Caki2 (cell line): ENCODE results near the gene PCED1B. TPM values are rescaled to one million over a fixed set of nuclear protein-coding genes. Genes with fewer than 3 reads are reported as not detected.
"Not testable (repeated sequence)": the region's sequence is repeated elsewhere in the genome, so short reads cannot be mapped to it uniquely, and the experiment has no call there.

ENCODE experiments used
- DNase-seq: peaks from one replicate; pipeline ENCODE4 v3.0.0-alpha.2; 2015; ENCODE audit warnings: low read depth
- in situ Hi-C: cut with HindIII; loops from 2 replicates; pipeline ENCODE4 v1.10.0; 2016; ENCODE audit warnings: low sequenced_read_pairs, low pct_unique_long_range_greater_than_20kb, mixed read lengths
- total RNA-seq: library from RNA; depleted of rRNA; stranded (reverse); fragments of >200 nt; shearing (Covaris generic); gene quantifications from 2 replicates; pipeline ENCODE4 v1.2.3, GENCODE V29; 2014; ENCODE audit warnings: low replicate concordance; rRNA removed

The PCED1B gene, protein sequence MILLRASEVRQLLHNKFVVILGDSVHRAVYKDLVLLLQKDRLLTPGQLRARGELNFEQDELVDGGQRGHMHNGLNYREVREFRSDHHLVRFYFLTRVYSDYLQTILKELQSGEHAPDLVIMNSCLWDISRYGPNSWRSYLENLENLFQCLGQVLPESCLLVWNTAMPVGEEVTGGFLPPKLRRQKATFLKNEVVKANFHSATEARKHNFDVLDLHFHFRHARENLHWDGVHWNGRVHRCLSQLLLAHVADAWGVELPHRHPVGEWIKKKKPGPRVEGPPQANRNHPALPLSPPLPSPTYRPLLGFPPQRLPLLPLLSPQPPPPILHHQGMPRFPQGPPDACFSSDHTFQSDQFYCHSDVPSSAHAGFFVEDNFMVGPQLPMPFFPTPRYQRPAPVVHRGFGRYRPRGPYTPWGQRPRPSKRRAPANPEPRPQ
- total RNA-seq = 1.9 TPM in 1 of 2 replicates, not detected in the other

- in situ Hi-C loops = no loop called here
- peak; percentile 65 for DNase-seq
Measured at GRCh38 chr12:47079468-47079980, at the start of gene PCED1B, which contains the start of gene AMIGO2. Gene PCED1B, plus strand, starts transcription at chr12:47079621. Its CDS starts 155,443 bp downstream, at chr12:47235064. Gene AMIGO2, minus strand, starts transcription at chr12:47079959. Its CDS starts 957 bp downstream, at chr12:47079002.

DNA sequence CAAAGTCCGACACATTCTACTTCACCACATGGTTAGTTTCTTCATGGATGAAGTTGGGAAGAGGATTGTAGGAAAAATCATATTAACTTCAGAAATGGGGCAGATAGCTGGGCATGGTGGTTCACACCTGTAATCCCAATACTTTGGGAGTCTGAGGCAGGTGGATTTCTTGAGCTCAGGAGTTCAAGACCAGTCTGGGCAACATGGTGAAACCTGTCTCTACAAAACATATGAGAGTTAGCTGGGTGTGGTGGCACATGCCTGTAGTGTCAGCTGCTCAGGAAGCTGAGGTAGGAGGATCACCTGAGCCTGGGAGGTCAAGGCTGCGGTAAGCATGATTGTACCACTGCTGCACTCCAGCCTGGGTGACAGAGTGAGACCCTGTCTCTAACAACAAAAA is 49.5 kb upstream of the PCED1B start:
- no peak for DNase-seq
- in situ Hi-C loops = loop anchor here (25.0 kb wide), 1 partner anchor 657 kb away; no protein-coding TSS in a partner anchor

- DNase-seq = peak; percentile 72
- in situ Hi-C loops = loop anchor here (25.0 kb wide), 1 partner anchor 655 kb away; no protein-coding TSS in a partner anchor
Measured at GRCh38 chr12:47032644-47033043, 46.8 kb upstream of the PCED1B start.

- peak; percentile 59 for DNase-seq
- in situ Hi-C loops = loop anchor here (25.0 kb wide), 1 partner anchor 654 kb away; no protein-coding TSS in a partner anchor
Measured at GRCh38 chr12:47033081-47033480, 46.3 kb upstream of the PCED1B start.

DNA sequence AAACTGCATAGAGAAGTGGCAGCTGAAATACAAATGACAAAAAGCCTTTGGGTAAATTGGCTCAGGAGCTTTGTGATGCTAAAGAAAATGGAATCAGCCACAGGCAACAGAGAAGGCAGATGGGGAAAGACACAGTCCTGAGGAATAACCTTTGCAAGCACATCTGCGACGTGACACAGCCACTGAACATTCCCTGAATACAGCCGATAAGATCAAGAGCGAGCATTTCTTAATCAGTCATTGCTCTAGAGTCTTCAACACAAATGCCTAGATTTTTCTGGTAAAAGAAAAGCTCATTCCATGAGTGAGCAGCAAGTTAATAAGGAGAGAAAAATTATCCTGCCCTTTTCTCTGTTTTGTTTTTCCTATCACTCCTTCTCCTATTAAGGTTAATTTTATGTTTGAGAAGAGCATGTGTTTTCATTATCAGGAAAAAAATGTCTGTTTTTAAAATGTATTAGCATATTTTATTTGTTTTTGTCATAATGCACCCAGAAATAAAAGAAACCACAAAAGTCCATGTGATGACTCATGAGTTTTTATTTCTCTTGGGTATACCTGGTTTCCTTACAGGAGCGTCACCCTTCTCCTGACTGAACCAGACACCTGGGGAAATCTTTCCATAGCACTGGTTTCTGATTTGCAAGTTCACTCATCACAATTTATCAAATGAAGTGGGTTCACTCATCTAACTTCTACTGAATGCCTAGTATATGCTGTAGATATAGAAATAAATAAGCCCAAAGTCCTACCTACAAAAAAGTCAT is 45.4 kb upstream of the PCED1B start:
- DNase-seq = peak; percentile 63

GRCh38 chr12:47034661-47035060 is 44.8 kb upstream of the PCED1B start:
- DNase-seq = no peak
- in situ Hi-C loops = loop anchor here (25.0 kb wide), 1 partner anchor 653 kb away; no protein-coding TSS in a partner anchor

More for the DNA sequence above, 45.4 kb upstream of the PCED1B start:
- in situ Hi-C loops = loop anchor here (25.0 kb wide), 1 partner anchor 653 kb away; no protein-coding TSS in a partner anchor

GRCh38 chr12:47035484-47035883 is 43.9 kb upstream of the PCED1B start:
- in situ Hi-C loops = loop anchor here (25.0 kb wide), 1 partner anchor 652 kb away; no protein-coding TSS in a partner anchor
- DNase-seq = no peak

- DNase-seq = peak; percentile 99
- in situ Hi-C loops = loop anchor here (25.0 kb wide), 1 partner anchor 649 kb away; no protein-coding TSS in a partner anchor
Measured at GRCh38 chr12:47038270-47038748, 41.1 kb upstream of the PCED1B start.

DNA sequence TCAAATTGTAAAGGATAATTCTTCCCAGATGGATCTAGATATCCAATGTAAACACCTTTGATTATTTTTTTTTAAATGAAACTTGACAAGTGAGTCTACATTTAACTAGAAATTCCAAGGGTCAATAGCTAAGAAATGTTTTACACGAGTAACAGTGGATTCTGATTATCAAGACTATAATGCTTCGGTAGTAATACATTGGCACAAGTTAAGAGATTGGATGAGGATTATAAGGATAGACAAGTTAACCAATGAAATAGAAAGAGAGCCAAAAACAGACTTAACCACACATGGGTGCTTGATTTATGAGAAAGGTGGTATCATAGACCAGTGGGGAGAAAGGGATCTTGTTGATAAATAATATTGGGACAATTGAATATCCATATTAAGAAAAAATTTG is 40.3 kb upstream of the PCED1B start:
- DNase-seq = peak; percentile 39
- in situ Hi-C loops = loop anchor here (25.0 kb wide), 1 partner anchor 648 kb away; no protein-coding TSS in a partner anchor

DNA sequence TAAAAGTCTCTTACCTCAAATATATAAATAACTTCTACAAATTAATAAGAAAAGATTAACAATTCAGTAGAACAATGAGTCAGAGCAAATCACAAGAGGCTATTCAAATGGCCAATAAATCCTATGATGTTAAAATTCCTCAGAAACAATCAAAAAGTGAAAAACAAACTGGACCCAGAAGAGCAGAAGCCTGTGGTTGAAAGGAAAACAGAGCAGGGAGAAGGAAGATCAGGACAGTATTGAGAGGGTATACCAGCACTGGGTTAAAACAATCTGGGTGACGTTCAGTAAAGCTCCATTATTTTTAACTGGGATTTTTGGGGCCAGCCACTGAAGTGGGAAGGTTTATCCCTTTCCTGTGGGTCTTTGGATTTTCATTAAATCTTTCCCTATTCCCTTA is 39.7 kb upstream of the PCED1B start:
- DNase-seq = peak; percentile 69
- in situ Hi-C loops = loop anchor here (25.0 kb wide), 1 partner anchor 648 kb away; no protein-coding TSS in a partner anchor

DNA sequence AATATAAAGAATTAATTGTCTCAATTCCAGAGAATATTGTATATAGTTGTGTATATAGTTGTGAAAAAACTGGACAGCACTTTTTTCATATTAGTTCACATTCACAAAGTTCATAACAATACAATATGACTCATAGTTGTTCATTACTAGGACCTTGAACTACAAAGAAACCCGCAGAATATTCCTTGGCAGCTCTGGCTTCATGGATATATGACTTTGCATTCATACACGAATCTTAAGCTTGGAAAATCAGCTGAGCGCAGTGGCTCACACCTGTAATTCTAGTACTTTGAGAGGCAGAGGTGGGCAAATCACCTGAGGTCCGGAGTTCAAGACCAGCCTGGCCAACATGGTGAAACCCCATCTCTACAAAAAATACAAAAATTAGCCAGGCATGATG is 38.1 kb upstream of the PCED1B start:
- in situ Hi-C loops = loop anchor here (25.0 kb wide), 1 partner anchor 646 kb away; no protein-coding TSS in a partner anchor
- DNase-seq = no peak

GRCh38 chr12:47048541-47048940 is 30.9 kb upstream of the PCED1B start:
- in situ Hi-C loops = loop anchor here (25.0 kb wide), 1 partner anchor 639 kb away; no protein-coding TSS in a partner anchor
- no peak for DNase-seq

DNA sequence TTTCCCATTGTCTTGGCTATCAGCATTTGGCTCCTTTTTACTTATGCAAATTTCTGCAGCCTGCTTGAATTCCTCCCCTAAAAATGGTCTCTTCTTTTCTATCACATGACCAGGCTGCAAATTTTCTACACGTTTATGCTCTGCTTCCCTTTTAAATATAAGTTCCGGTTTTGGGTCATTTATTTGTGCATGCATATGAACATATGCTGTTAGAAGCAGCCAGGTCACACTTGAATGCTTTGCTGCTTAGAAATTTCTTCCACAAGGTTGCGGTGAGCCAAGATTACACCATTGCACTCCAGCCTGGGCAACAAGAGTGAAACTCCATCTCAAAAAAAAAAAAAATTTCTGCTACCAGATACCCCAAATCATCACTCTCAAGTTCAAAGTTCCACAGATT is 28.1 kb upstream of the PCED1B start:
- DNase-seq, in situ Hi-C loops: not testable (repeated sequence)

DNA sequence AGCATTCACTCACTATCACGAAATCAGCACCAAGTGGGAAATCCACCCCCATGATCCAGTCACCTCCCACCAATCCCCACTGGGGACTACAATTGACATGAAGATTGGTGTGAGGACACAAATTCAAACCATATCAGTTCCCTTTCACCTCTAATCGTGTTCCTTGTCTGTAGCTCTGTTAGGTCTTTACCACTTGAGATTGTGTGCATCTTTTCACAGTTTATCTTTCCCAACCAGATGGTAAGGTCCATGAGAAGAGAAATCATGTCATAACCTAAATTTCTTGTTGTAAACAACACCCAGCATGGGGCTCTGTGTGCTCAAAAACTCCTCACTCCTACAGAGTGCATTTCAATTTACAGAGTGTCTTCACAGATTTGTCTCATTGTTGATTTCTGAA is 27.1 kb upstream of the PCED1B start:
- no peak for DNase-seq
- in situ Hi-C loops = no loop called here

DNA sequence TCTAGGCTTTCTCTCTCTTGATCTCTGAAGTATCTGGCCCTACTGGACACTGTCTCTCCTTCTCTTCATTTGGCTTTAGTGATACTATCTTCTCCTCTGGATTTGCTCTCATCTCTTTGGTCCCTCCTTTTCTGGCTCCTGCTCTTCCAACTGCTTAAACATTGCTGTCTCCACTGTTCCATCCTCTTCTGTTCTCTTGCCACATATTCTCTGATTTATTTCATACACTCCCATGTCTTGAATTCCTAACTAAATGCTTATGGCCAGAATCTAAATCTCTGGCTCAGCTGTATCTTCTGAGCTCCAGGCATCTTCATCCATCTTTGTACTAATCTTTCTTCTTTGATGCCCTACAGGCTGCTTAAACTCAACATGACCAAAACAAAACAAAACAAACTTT is 25.5 kb upstream of the PCED1B start:
- DNase-seq = no peak
- in situ Hi-C loops = no loop called here

DNA sequence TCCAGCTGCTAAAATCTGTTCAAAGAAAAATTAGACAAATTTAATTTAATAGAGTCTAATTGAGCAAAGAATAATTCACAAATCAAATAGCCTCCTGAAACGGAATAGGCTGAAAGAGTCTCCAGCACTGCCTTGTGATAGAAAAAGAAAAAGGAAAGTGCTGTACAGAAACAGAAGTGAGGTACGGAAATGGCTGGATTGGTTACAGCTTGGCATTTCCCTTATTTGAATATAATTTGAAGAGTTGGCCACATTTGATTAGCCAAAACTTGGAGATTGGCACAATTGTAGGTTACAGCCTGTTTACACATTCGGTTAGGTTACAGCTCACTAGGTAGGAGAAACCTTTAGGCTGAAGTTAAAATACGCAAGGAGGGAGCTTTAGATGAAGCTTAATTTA is 24.8 kb upstream of the PCED1B start:
- in situ Hi-C loops = no loop called here
- no peak for DNase-seq

- DNase-seq, in situ Hi-C loops: not testable (repeated sequence)
Measured at GRCh38 chr12:47055856-47056255, 23.6 kb upstream of the PCED1B start.

DNA sequence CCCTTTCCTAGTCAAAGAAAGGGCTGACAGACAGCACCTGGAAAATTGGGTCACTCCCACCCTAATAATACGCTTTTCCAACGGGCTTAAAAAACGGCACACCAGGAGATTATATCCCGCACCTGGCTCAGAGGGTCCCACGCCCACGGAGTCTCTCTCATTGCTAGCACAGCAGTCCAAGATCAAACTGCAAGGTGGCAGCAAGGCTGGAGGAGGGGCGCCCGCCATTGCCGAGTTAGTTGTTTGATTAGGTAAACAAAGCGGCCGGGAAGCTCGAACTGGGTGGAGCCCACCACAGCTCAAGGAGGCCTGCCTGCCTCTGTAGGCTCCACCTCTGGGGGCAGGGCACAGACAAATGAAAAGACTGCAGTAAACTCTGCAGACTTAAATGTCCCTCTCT is 22.5 kb upstream of the PCED1B start:
- DNase-seq, in situ Hi-C loops: not testable (repeated sequence)
